IPS-15b (cell line): Measurements from ENCODE around the gene RNF135.

Source experiments
- H3K27me3 ChIP-seq: one replicate; pipeline ENCODE4 v1.6.1; 2013; ENCODE audit warnings: low read length; ENCODE audit not compliant: control insufficient read depth, insufficient read depth
- H3K36me3 ChIP-seq: one replicate; pipeline ENCODE4 v1.6.1; 2013; ENCODE audit warnings: low read length; ENCODE audit not compliant: control insufficient read depth, insufficient read depth
- H3K4me1 ChIP-seq: one replicate; pipeline ENCODE4 v1.6.1; 2013; ENCODE audit warnings: mild to moderate bottlenecking, low read length; ENCODE audit not compliant: control insufficient read depth, insufficient read depth
- H3K4me3 ChIP-seq: one replicate; pipeline ENCODE4 v1.5.1; 2013; ENCODE audit warnings: low read depth, low read length
- H3K9ac ChIP-seq: one replicate; pipeline ENCODE4 v1.6.1; 2013; ENCODE audit warnings: low read depth, mild to moderate bottlenecking, low read length
- H3K9me3 ChIP-seq: one replicate; pipeline ENCODE4 v1.6.1; 2013; ENCODE audit warnings: mild to moderate bottlenecking, low read length; ENCODE audit not compliant: control insufficient read depth, insufficient read depth

Gene RNF135

GRCh38 chr17:30933966-30934365, 36.9 kb upstream of the RNF135 start:
- H3K27me3 ChIP-seq = no peaks in the 10 kb centered on the region
- no peaks in the 10 kb centered on the region for H3K4me1 ChIP-seq
- no peaks in the 10 kb centered on the region for H3K9me3 ChIP-seq
- no peak overlapping the region for H3K4me3 ChIP-seq
- no peak overlapping the region for H3K9ac ChIP-seq
- no peaks in the 10 kb centered on the region for H3K36me3 ChIP-seq

GRCh38 chr17:30939051-30939689, 31.7 kb upstream of the RNF135 start:
- H3K4me3 ChIP-seq = no peak overlapping the region
- no peaks in the 10 kb centered on the region for H3K9me3 ChIP-seq
- H3K9ac ChIP-seq = no peak overlapping the region
- no peaks in the 10 kb centered on the region for H3K4me1 ChIP-seq
- H3K27me3 ChIP-seq = no peaks in the 10 kb centered on the region
- no peaks in the 10 kb centered on the region for H3K36me3 ChIP-seq

- Histone ChIP-seq H3K9me3 (no peaks in the 10 kb centered on the region), H3K9ac (no peak overlapping the region), H3K36me3 (no peaks in the 10 kb centered on the region), H3K4me3 (no peak overlapping the region), H3K4me1 (no peaks in the 10 kb centered on the region), H3K27me3 (no peaks in the 10 kb centered on the region)
These were observed 28.3 kb upstream of the RNF135 start for GRCh38 chr17:30942308-30943079.

GRCh38 chr17:30947796-30948195, 23.0 kb upstream of the RNF135 start:
- Histone ChIP-seq H3K27me3 (no peaks in the 10 kb centered on the region), H3K36me3 (no peaks in the 10 kb centered on the region), H3K4me1 (no peaks in the 10 kb centered on the region), H3K9me3 (no peaks in the 10 kb centered on the region), H3K4me3 (no peak overlapping the region), H3K9ac (no peak overlapping the region)

GRCh38 chr17:30950189-30950588, 20.6 kb upstream of the RNF135 start:
- Histone ChIP-seq H3K36me3 (no peaks in the 10 kb centered on the region), H3K4me1 (no peaks in the 10 kb centered on the region), H3K4me3 (no peak overlapping the region), H3K27me3 (no peaks in the 10 kb centered on the region), H3K9me3 (no peaks in the 10 kb centered on the region), H3K9ac (no peak overlapping the region)

- no peak overlapping the region for H3K9ac ChIP-seq
- no peaks in the 10 kb centered on the region for H3K27me3 ChIP-seq
- H3K4me1 ChIP-seq = no peaks in the 10 kb centered on the region
- no peak overlapping the region for H3K4me3 ChIP-seq
- H3K36me3 ChIP-seq = no peaks in the 10 kb centered on the region
- H3K9me3 ChIP-seq = no peaks in the 10 kb centered on the region
These were observed 20.0 kb upstream of the RNF135 start for GRCh38 chr17:30950669-30951399.

- Histone ChIP-seq H3K9me3 (no peaks in the 10 kb centered on the region), H3K9ac (no peak overlapping the region), H3K4me3 (no peak overlapping the region), H3K27me3 (no peaks in the 10 kb centered on the region), H3K36me3 (no peaks in the 10 kb centered on the region), H3K4me1 (no peaks in the 10 kb centered on the region)
These were observed 18.0 kb upstream of the RNF135 start for GRCh38 chr17:30952638-30953393.

GRCh38 chr17:30954046-30954830, 16.6 kb upstream of the RNF135 start:
- Histone ChIP-seq H3K4me3 (no peak overlapping the region), H3K9me3 (no peaks in the 10 kb centered on the region), H3K27me3 (no peaks in the 10 kb centered on the region), H3K4me1 (no peaks in the 10 kb centered on the region), H3K9ac (no peak overlapping the region), H3K36me3 (no peaks in the 10 kb centered on the region)

- H3K4me3 ChIP-seq = no peak overlapping the region
- H3K9ac ChIP-seq = peak overlapping the region; percentile 17
- no peaks in the 10 kb centered on the region for H3K9me3 ChIP-seq
- H3K27me3 ChIP-seq = no peaks in the 10 kb centered on the region
- H3K36me3 ChIP-seq = no peaks in the 10 kb centered on the region
- H3K4me1 ChIP-seq = peaks cover 4% of the 10 kb centered on the region
These were observed 14.0 kb upstream of the RNF135 start for GRCh38 chr17:30956764-30957374.

GRCh38 chr17:30957741-30958140, 13.1 kb upstream of the RNF135 start:
- Histone ChIP-seq H3K27me3 (no peaks in the 10 kb centered on the region), H3K4me1 (peaks cover 4% of the 10 kb centered on the region), H3K36me3 (no peaks in the 10 kb centered on the region), H3K4me3 (no peak overlapping the region), H3K9ac (no peak overlapping the region), H3K9me3 (no peaks in the 10 kb centered on the region)
